IMR-90 (cell line): ENCODE results near the gene SUSD1. TPM values are rescaled to one million over a fixed set of nuclear protein-coding genes. Genes with fewer than 3 reads are reported as not detected.

ENCODE experiments used
- ATAC-seq: fragments of 200-7000 bp; cut with Tn5 transposase; 2 replicates; pipeline ENCODE4 v1.9.1; 2020; ENCODE audit warnings: low read depth, mild to moderate bottlenecking, moderate library complexity
- BruUV-seq: library from RNA; stranded (reverse); fragments of 400-500 nt; replicated peaks from 2 replicates; lab custom pipeline; 2021; lab: Mats Ljungman, UMichigan
- CTCF ChIA-PET: fragments of 300-600 bp; formaldehyde crosslinking; extraction: SDS; loops from one replicate; lab custom pipeline; 2021; ENCODE audit warnings: antibody characterized with exemption; lab: Yijun Ruan, JAX
- POLR2A ChIA-PET: fragments of 300-600 bp; sonication (Branson Sonifier 250); formaldehyde crosslinking; loops from one replicate; lab custom pipeline; 2022; ENCODE audit warnings: antibody characterized with exemption; ENCODE audit not compliant: unreplicated experiment; lab: Charles Lee
- DNase-seq: peaks from one replicate; pipeline ENCODE4 v3.0.0; 2013
- H2AFZ ChIP-seq: replicated peaks from 2 replicates; pipeline ENCODE3; 2013; ENCODE audit warnings: low read length, mild to moderate bottlenecking; ENCODE audit not compliant: poor library complexity
- H2AK5ac ChIP-seq: 2 replicates; pipeline ENCODE4 v1.6.1; 2013; ENCODE audit warnings: low read depth, low read length, inconsistent platforms
- H2AK9ac ChIP-seq: replicated peaks from 2 replicates; pipeline ENCODE3; 2013; ENCODE audit warnings: mild to moderate bottlenecking, low read depth, low read length, moderate library complexity; ENCODE audit not compliant: poor library complexity
- H2BK120ac ChIP-seq: 2 replicates; pipeline ENCODE4 v1.6.1; 2013; ENCODE audit warnings: low read depth, low read length, inconsistent platforms
- H2BK15ac ChIP-seq: 3 replicates; pipeline ENCODE4 v1.6.1; 2013; ENCODE audit warnings: low read depth, low read length, inconsistent platforms
- H2BK20ac ChIP-seq: 2 replicates; pipeline ENCODE4 v1.6.1; 2013; ENCODE audit warnings: low read depth, mild to moderate bottlenecking, inconsistent platforms, low read length, moderate library complexity
- H2BK5ac ChIP-seq: 2 replicates; pipeline ENCODE4 v1.6.1; 2013; ENCODE audit warnings: mild to moderate bottlenecking, low read depth, low read length, inconsistent platforms; ENCODE audit not compliant: poor library complexity, severe bottlenecking
- H3K14ac ChIP-seq: replicated peaks from 2 replicates; pipeline ENCODE4 v1.6.1; 2013; ENCODE audit warnings: low read depth, low read length, inconsistent platforms
- H3K18ac ChIP-seq: 2 replicates; pipeline ENCODE4 v1.6.1; 2013; ENCODE audit warnings: low read depth, low read length, control low read depth
- H3K23ac ChIP-seq: 2 replicates; pipeline ENCODE4 v1.6.1; 2013; ENCODE audit warnings: low read depth, low read length, inconsistent platforms
- H3K27ac ChIP-seq: 2 replicates; pipeline ENCODE4 v1.5.1; 2013; ENCODE audit warnings: mild to moderate bottlenecking, control low read depth, low read length; ENCODE audit not compliant: insufficient read depth
- H3K27me3 ChIP-seq: 2 replicates; pipeline ENCODE4 v1.6.1; 2013; ENCODE audit warnings: low read length; ENCODE audit not compliant: control insufficient read depth, insufficient read depth
- H3K36me3 ChIP-seq: 2 replicates; pipeline ENCODE4 v1.6.1; 2013; ENCODE audit warnings: low read length, mixed read lengths; ENCODE audit not compliant: control insufficient read depth, insufficient read depth
- H3K4ac ChIP-seq: 2 replicates; pipeline ENCODE4 v1.6.1; 2013; ENCODE audit warnings: low read depth, low read length, inconsistent platforms
- H3K4me1 ChIP-seq: 2 replicates; pipeline ENCODE4 v1.6.1; 2013; ENCODE audit warnings: low read length, mixed read lengths; ENCODE audit not compliant: control insufficient read depth, insufficient read depth
- H3K4me2 ChIP-seq: 2 replicates; pipeline ENCODE4 v1.6.1; 2013; ENCODE audit warnings: low read depth, mild to moderate bottlenecking, control low read depth, low read length, moderate library complexity
- H3K4me3 ChIP-seq: 2 replicates; pipeline ENCODE4 v1.5.1; 2013; ENCODE audit warnings: low read depth, mild to moderate bottlenecking, control low read depth, low read length, moderate library complexity; ENCODE audit not compliant: insufficient read depth
- H3K56ac ChIP-seq: 2 replicates; pipeline ENCODE4 v1.6.1; 2013; ENCODE audit warnings: low read length, inconsistent platforms; ENCODE audit not compliant: insufficient read depth; ENCODE audit errors: extremely low read depth
- H3K79me1 ChIP-seq, 2 experiments: 2 replicates each; pipeline ENCODE4 v1.6.1; 2013; ENCODE audit warnings: low read length in 2 of 2, inconsistent platforms in 1 of 2, low read depth in 1 of 2
- H3K9ac ChIP-seq: 2 replicates; pipeline ENCODE4 v1.6.1; 2013; ENCODE audit warnings: low read depth, low read length, control low read depth
- H3K9me1 ChIP-seq: 2 replicates; pipeline ENCODE4 v1.6.1; 2013; ENCODE audit warnings: low read length, inconsistent platforms; ENCODE audit not compliant: insufficient read depth
- H3K9me3 ChIP-seq: 2 replicates; pipeline ENCODE4 v1.6.1; 2013; ENCODE audit warnings: low read length; ENCODE audit not compliant: control insufficient read depth, insufficient read depth
- H4K20me1 ChIP-seq: 2 replicates; pipeline ENCODE4 v1.6.1; 2013; ENCODE audit warnings: low read length, inconsistent platforms; ENCODE audit not compliant: insufficient read depth
- H4K5ac ChIP-seq: 2 replicates; pipeline ENCODE4 v1.6.1; 2013; ENCODE audit warnings: mild to moderate bottlenecking, low read depth, low read length, control low read depth
- H4K8ac ChIP-seq, 2 experiments: 2 replicates each; pipeline ENCODE4 v1.6.1; 2013; ENCODE audit warnings: low read depth in 2 of 2, low read length in 2 of 2, control low read depth in 1 of 2, inconsistent platforms in 1 of 2
- H4K91ac ChIP-seq: 2 replicates; pipeline ENCODE4 v1.6.1; 2013; ENCODE audit warnings: low read depth, low read length, inconsistent platforms; ENCODE audit not compliant: insufficient read depth
- BHLHE40 ChIP-seq: fragments of 150-350 bp; IDR thresholded peaks from 2 replicates; pipeline ENCODE4 v1.6.1; 2016; ENCODE audit warnings: mild to moderate bottlenecking, low read depth, low read length
- CEBPB ChIP-seq: IDR thresholded peaks from 2 replicates; pipeline ENCODE4 v1.6.1; 2012; ENCODE audit warnings: low read depth, low read length, improper control_type of control experiment
- CHD1 ChIP-seq: IDR thresholded peaks from 2 replicates; pipeline ENCODE4 v1.6.1; 2012; ENCODE audit warnings: low read depth, low read length, improper control_type of control experiment
- CTCF ChIP-seq: conservative IDR thresholded peaks from 2 replicates; pipeline ENCODE4 v1.5.1; 2012; ENCODE audit warnings: mild to moderate bottlenecking, low read depth, low read length, improper control_type of control experiment
- ELK1 ChIP-seq: fragments of 150-350 bp; IDR thresholded peaks from 2 replicates; pipeline ENCODE4 v1.6.1; 2016; ENCODE audit warnings: low read depth, mild to moderate bottlenecking, low read length, moderate library complexity, borderline replicate concordance
- FOS ChIP-seq: fragments of 150-350 bp; IDR thresholded peaks from 2 replicates; pipeline ENCODE4 v1.6.1; 2016; ENCODE audit warnings: low read depth, low read length
- MAFK ChIP-seq: IDR thresholded peaks from 2 replicates; pipeline ENCODE4 v1.6.1; 2012; ENCODE audit warnings: low read depth, low read length, improper control_type of control experiment
- MAZ ChIP-seq: IDR thresholded peaks from 2 replicates; pipeline ENCODE4 v1.6.1; 2012; ENCODE audit warnings: low read depth, mild to moderate bottlenecking, low read length, improper control_type of control experiment, moderate library complexity, borderline replicate concordance
- MXI1 ChIP-seq: IDR thresholded peaks from 2 replicates; pipeline ENCODE4 v1.6.1; 2012; ENCODE audit warnings: low read depth, mild to moderate bottlenecking, low read length, moderate library complexity, borderline replicate concordance
- NFE2L2 ChIP-seq: fragments of 150-350 bp; IDR thresholded peaks from 2 replicates; pipeline ENCODE4 v1.6.1; 2016; ENCODE audit warnings: low read depth, mild to moderate bottlenecking, low read length
- POLR2A ChIP-seq: IDR thresholded peaks from 2 replicates; pipeline ENCODE4 v1.6.1; 2012; ENCODE audit warnings: mild to moderate bottlenecking, low read depth, low read length
- RAD21 ChIP-seq: IDR thresholded peaks from 2 replicates; pipeline ENCODE4 v1.6.1; 2012; ENCODE audit warnings: low read length, improper control_type of control experiment
- RCOR1 ChIP-seq: IDR thresholded peaks from 2 replicates; pipeline ENCODE4 v1.6.1; 2012; ENCODE audit warnings: mild to moderate bottlenecking, low read length, improper control_type of control experiment; ENCODE audit not compliant: insufficient replicate concordance
- RFX5 ChIP-seq: IDR thresholded peaks from 2 replicates; pipeline ENCODE4 v1.8.0; 2012; ENCODE audit warnings: low read depth, mild to moderate bottlenecking, low read length, moderate library complexity
- SMC3 ChIP-seq: fragments of 150-350 bp; IDR thresholded peaks from 2 replicates; pipeline ENCODE4 v1.6.1; 2016; ENCODE audit warnings: low read depth, mild to moderate bottlenecking, antibody characterized with exemption, low read length, moderate library complexity
- USF2 ChIP-seq: fragments of 150-350 bp; IDR thresholded peaks from 2 replicates; pipeline ENCODE4 v1.6.1; 2017; ENCODE audit warnings: mild to moderate bottlenecking, antibody characterized with exemption, low read length, low read depth
- WGBS, 2 experiments: methylation state at CpG; one replicate each; pipeline versions ENCODE4 v1.1.5 to v1.1.7; 2013; ENCODE audit warnings: missing lambda C conversion rate in 2 of 2; ENCODE audit not compliant: insufficient read length in 1 of 2; ENCODE audit errors: extremely low coverage in 2 of 2; 5-methylcytosine and 5-hydroxymethylcytosine counted together
- dilution Hi-C: fragments of 300-500 bp; cut with HindIII; formaldehyde crosslinking; loops from one replicate; pipeline ENCODE4 v1.14.3; 2018; ENCODE audit warnings: low sequenced_read_pairs; ENCODE audit not compliant: unreplicated experiment
- in situ Hi-C: fragments of 300-500 bp; cut with MboI; formaldehyde crosslinking; loops from 3 replicates; pipeline ENCODE4 v1.14.3; 2019; ENCODE audit warnings: low sequenced_read_pairs, inconsistent platforms, mixed read lengths
- intact Hi-C: fragments of 100-400 bp; cut with micrococcal nuclease; formaldehyde crosslinking; loops from 2 replicates; pipeline ENCODE4 v1.10.0; 2022
- polyA plus RNA-seq, 3 experiments: library from polyadenylated mRNA; depleted of rRNA; stranded (reverse); fragments of >200 nt; gene quantifications; 2 replicates each; pipeline ENCODE4 v1.2.3, GENCODE V29; 2012; ENCODE audit warnings: low replicate concordance in 1 of 3
- total RNA-seq: library from RNA; depleted of rRNA; stranded (reverse); fragments of >200 nt; gene quantifications from 2 replicates; pipeline ENCODE4 v1.2.3, GENCODE V29; 2012

The SUSD1 gene
- total and polyA plus RNA-seq, 2 of the 4 experiments (the other 2 are of a cell fraction) = 4.0 to 4.7 TPM

GRCh38 chr9:112135706-112136105, 39.4 kb downstream of the SUSD1 start:
- Histone ChIP-seq H2BK120ac (no peak overlapping the region), H3K9me3 (peaks cover 5% of the 10 kb centered on the region; the same call in 1 of the 2 replicates), H3K4me1 (no peaks in the 10 kb centered on the region; the same call in 1 of the 2 replicates), H2AK5ac (no peak overlapping the region), H2BK20ac (no peak overlapping the region), H2AK9ac (no peak overlapping the region), H4K91ac (no peak overlapping the region), H3K56ac (no peak overlapping the region), H3K27me3 (no peaks in the 10 kb centered on the region), H3K18ac (no peak overlapping the region), H3K4me2 (no peak overlapping the region), H3K9ac (no peak overlapping the region), H3K4ac (no peak overlapping the region), H3K79me1 (no peaks in the 10 kb centered on the region), H4K20me1 (no peaks in the 10 kb centered on the region), H3K23ac (no peak overlapping the region; the same call in 1 of the 2 replicates), H3K9me1 (peaks cover 7% of the 10 kb centered on the region; the same call in 1 of the 2 replicates), H4K8ac (no peak overlapping the region), H3K27ac (no peak overlapping the region), H2AFZ (no peak overlapping the region), H3K4me3 (no peak overlapping the region), H3K14ac (no peak overlapping the region), H2BK5ac (no peak overlapping the region), H4K5ac (no peak overlapping the region), H2BK15ac (no peak overlapping the region), H3K36me3 (no peaks in the 10 kb centered on the region)
- ATAC-seq (no peak), DNase-seq (no peak)
- ChIA-PET POLR2A (no interaction called here), CTCF (no interaction called here)
- dilution Hi-C loops = no loop called here
- TF ChIP-seq RFX5 = no peak
- no peak for TF ChIP-seq CHD1
- TF ChIP-seq NFE2L2 = no peak
- no peak for TF ChIP-seq MXI1
- TF ChIP-seq USF2 = no peak
- TF ChIP-seq MAZ = no peak
- no peak for TF ChIP-seq CEBPB
- no peak for TF ChIP-seq RCOR1
- no peak for TF ChIP-seq POLR2A
- TF ChIP-seq RAD21 = no peak
- TF ChIP-seq MAFK = no peak
- no peak for TF ChIP-seq FOS
- TF ChIP-seq BHLHE40 = no peak
- no peak for TF ChIP-seq CTCF
- TF ChIP-seq SMC3 = no peak
- TF ChIP-seq ELK1 = no peak
- in situ Hi-C loops = no loop called here
- intact Hi-C loops = no loop called here
- no TSS peak for BruUV-seq
- WGBS, 2 experiments = no CpG with 5 or more reads among the region's 4 CpGs
